Adrenal gland (tissue), 5 donors: ENCODE results near the gene KRT5.

Experiments
- POLR2A ChIP-seq, 2 donors: fragments of 450-650 bp; IDR thresholded peaks; one replicate each; pipeline ENCODE4 v1.6.1; 2017; ENCODE audit warnings: antibody characterized with exemption in 2 of 2, mild to moderate bottlenecking in 2 of 2, moderate library complexity in 1 of 2
- TF ChIP-seq, protein P1 (sequence below), 6 experiments: fragments of 450-650 bp in 4 of 6; fragments of 200-600 bp in 2 of 6; sonication (generic) in 1 of 6; IDR thresholded peaks; 1 replicate in 5 of 6; 2 replicates in 1 of 6; pipeline versions ENCODE4 v1.5.1 to v1.8.0; 2016 to 2021; ENCODE audit warnings: antibody characterized with exemption in 6 of 6, mild to moderate bottlenecking in 2 of 6, moderate library complexity in 1 of 6
- donor health status: DM: no; HTN: no; CAD: no.

DNA sequence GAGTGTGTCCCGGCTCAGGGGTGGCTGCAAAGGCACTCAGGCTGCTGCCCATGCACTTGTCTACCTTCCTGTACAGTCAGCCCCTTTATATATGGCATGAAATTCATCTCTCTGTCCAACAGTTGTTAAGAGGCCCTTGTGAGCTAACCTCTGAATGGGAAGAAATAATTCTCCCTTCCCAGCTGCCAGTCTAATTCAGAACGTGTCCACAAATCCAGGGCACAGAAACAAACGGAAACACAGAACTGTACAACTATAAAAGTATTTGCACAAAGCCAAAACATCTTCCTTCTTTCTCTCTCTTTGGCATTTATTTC, 849 bp downstream of the KRT5 start:
- TF ChIP-seq, protein P1, sequence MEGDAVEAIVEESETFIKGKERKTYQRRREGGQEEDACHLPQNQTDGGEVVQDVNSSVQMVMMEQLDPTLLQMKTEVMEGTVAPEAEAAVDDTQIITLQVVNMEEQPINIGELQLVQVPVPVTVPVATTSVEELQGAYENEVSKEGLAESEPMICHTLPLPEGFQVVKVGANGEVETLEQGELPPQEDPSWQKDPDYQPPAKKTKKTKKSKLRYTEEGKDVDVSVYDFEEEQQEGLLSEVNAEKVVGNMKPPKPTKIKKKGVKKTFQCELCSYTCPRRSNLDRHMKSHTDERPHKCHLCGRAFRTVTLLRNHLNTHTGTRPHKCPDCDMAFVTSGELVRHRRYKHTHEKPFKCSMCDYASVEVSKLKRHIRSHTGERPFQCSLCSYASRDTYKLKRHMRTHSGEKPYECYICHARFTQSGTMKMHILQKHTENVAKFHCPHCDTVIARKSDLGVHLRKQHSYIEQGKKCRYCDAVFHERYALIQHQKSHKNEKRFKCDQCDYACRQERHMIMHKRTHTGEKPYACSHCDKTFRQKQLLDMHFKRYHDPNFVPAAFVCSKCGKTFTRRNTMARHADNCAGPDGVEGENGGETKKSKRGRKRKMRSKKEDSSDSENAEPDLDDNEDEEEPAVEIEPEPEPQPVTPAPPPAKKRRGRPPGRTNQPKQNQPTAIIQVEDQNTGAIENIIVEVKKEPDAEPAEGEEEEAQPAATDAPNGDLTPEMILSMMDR (IDR thresholded peaks at IDR 0.05), result no peak
- no peak for TF ChIP-seq POLR2A (IDR thresholded peaks at IDR 0.05)
